OCI-M2 (cell line): Measurements from ENCODE around the gene TMPRSS6.

ENCODE experiments used
- DNase-seq: peaks from one replicate; lab custom pipeline; 2025; ENCODE audit not compliant: unreplicated experiment; lab: John Stamatoyannopoulos, UW

TMPRSS6 gene

GRCh38 chr22:37052386-37053309, 56.9 kb downstream of the TMPRSS6 start:
- no peak for DNase-seq

GRCh38 chr22:37051391-37052385, 57.8 kb downstream of the TMPRSS6 start, which contains the start of gene KCTD17:
TSS of gene KCTD17 (plus strand) at chr22:37051742. CDS start at chr22:37051761, 19 bp downstream.
- no peak for DNase-seq

GRCh38 chr22:37050913-37051312, 58.6 kb downstream of the TMPRSS6 start:
- DNase-seq = no peak

- DNase-seq = no peak
These were observed 60.3 kb downstream of the TMPRSS6 start for GRCh38 chr22:37049224-37049623.

- DNase-seq = no peak
These were observed 61.4 kb downstream of the TMPRSS6 start for GRCh38 chr22:37048133-37048532.

- DNase-seq = no peak
These were observed 62.5 kb downstream of the TMPRSS6 start for GRCh38 chr22:37047006-37047405.

- DNase-seq = no peak
These were observed 62.9 kb downstream of the TMPRSS6 start for GRCh38 chr22:37046589-37046988.

GRCh38 chr22:37045958-37046357, 63.6 kb downstream of the TMPRSS6 start:
- DNase-seq = no peak

- no peak for DNase-seq
These were observed 64.6 kb downstream of the TMPRSS6 start for GRCh38 chr22:37044634-37045625.

- no peak for DNase-seq
These were observed 65.5 kb downstream of the TMPRSS6 start for GRCh38 chr22:37043828-37044538.

- no peak for DNase-seq
These were observed 66.2 kb downstream of the TMPRSS6 start for GRCh38 chr22:37043209-37043827.

- no peak for DNase-seq
These were observed 70.0 kb downstream of the TMPRSS6 start for GRCh38 chr22:37039466-37039865.

- no peak for DNase-seq
These were observed 71.8 kb downstream of the TMPRSS6 start for GRCh38 chr22:37037669-37038068.

GRCh38 chr22:37036655-37037377, 72.7 kb downstream of the TMPRSS6 start:
- no peak for DNase-seq

GRCh38 chr22:37033605-37034430, 75.7 kb downstream of the TMPRSS6 start:
- DNase-seq = no peak

- no peak for DNase-seq
These were observed 76.7 kb downstream of the TMPRSS6 start for GRCh38 chr22:37032535-37033460.

GRCh38 chr22:37032134-37032534, 77.4 kb downstream of the TMPRSS6 start:
- no peak for DNase-seq
